ENCODE data around the gene DMPK.

GRCh38 chr19:45828523-45828922 is 46.2 kb upstream of the DMPK start:
- TF ChIP-seq CTCF (conservative IDR thresholded peaks at IDR 0.05; ENCODE audit: low read depth in 2 of 2) (no peak), POLR2AphosphoS5 (IDR thresholded peaks at IDR 0.05; ENCODE audit: low read depth) (no peak), EZH2 (IDR thresholded peaks at IDR 0.05; ENCODE audit: low read depth, unreplicated experiment) (no peak), JUNB (IDR thresholded peaks at IDR 0.05; ENCODE audit: unreplicated experiment) (no peak), ETS1 (IDR thresholded peaks at IDR 0.05) (no peak), ZNF114 (CRISPR knock-in tag; IDR thresholded peaks at IDR 0.05) (no peak), EZH2phosphoT487 (IDR thresholded peaks at IDR 0.05; ENCODE audit: unreplicated experiment) (no peak), REST (IDR thresholded peaks at IDR 0.05; ENCODE audit: unreplicated experiment) (no peak), CREB1 (CRISPR knock-in tag; IDR thresholded peaks at IDR 0.05; ENCODE audit: low read depth) (no peak), ZNF331 (CRISPR knock-in tag; IDR thresholded peaks at IDR 0.05; ENCODE audit: low read depth) (no peak), NANOG (IDR thresholded peaks at IDR 0.05; ENCODE audit: borderline replicate concordance) (no peak)

Data from GM23338 (cell line).